ENCODE data around the gene PNPT1. TPM values are rescaled to one million over a fixed set of nuclear protein-coding genes. Genes with fewer than 3 reads are reported as not detected.

PNPT1 gene
- total and polyA plus RNA-seq, 4 experiments from 2014 or later: 21.9 to 29.2 (median 27.4) TPM

DNA sequence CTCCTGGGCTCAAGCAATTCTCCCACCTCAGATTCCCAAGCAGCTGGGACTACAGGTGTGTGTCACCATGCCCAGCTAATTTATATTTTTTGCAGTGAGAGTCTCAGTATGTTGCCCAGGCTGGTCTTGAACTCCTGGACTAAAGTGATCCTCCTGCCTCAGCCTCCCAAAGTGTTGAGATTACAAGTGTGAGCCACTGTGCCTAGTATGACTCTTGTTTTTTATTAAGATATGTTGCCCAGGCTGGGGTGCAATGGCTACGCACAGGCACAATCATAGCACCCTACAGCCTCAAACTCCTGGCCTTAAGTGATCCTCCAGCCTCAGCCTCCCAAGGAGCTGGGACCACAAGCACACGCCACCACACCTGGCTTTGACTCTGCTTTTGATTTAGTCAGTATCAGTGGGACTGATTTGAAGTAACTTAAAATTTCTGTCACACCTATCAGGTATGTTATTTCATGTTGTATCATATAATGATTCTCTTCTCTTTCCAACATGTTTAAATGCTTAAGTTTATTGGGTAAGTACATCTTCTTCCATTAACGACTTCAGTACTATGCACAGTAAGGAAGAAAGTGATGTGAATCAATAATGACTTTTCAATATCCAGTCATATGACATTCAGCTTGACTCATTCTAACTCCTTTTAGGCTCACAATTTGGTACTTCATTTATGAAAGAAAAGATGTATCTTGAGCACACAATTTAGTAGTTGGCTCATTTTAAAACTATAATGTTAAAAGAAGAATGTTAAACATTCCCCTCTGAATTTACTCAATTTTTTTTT is 82.5 kb downstream of the PNPT1 start:
- H3K4me3 Mint-ChIP-seq: no peak overlapping the region
- Histone ChIP-seq H3K27me3 (ENCODE audit: insufficient read depth, low read length) (no peaks in the 10 kb centered on the region), H3K27ac (ENCODE audit: low read depth, low read length) (no peak overlapping the region), H3K36me3 (ENCODE audit: insufficient read depth, low read length) (peaks cover 16% of the 10 kb centered on the region), H3K4me1 (ENCODE audit: insufficient read depth, low read length) (peaks cover 68% of the 10 kb centered on the region), H3K4me3 (ENCODE audit: low read length in 2 of 2) (no peak overlapping the region), H3K9me3 (ENCODE audit: control insufficient read depth in 1 of 2, low read length in 2 of 2) (no peaks in the 10 kb centered on the region)
- no peaks in the 10 kb centered on the region for H3K27me3 Mint-ChIP-seq
- CTCF ChIA-PET (ENCODE audit: partially characterized antibody): interaction anchor here (0.7 kb wide), 1 partner anchor 27 kb away, joined by 3 read pairs; no protein-coding TSS in a partner anchor
- no peak for DNase-seq
- intact Hi-C loops (cut with micrococcal nuclease): no loop called here
- peaks cover 38 to 74% (median 61%) of the 10 kb centered on the region in 4 donors for H3K4me1 Mint-ChIP-seq
- H3K9me3 Mint-ChIP-seq: no peaks in the 10 kb centered on the region
- POLR2A ChIA-PET (ENCODE audit: partially characterized antibody): interaction anchor here (0.6 to 1.1 kb wide), 2 partner anchors 91 to 571 kb away, joined by 4 to 5 read pairs; partner anchors contain the start of gene CFAP36
- H3K27ac Mint-ChIP-seq: peak overlapping the region in 5 of 7 donors; percentile 10 to 75 (median 62)
- H3K36me3 Mint-ChIP-seq: peaks cover 27 to 44% of the 10 kb centered on the region in 2 donors

DNA sequence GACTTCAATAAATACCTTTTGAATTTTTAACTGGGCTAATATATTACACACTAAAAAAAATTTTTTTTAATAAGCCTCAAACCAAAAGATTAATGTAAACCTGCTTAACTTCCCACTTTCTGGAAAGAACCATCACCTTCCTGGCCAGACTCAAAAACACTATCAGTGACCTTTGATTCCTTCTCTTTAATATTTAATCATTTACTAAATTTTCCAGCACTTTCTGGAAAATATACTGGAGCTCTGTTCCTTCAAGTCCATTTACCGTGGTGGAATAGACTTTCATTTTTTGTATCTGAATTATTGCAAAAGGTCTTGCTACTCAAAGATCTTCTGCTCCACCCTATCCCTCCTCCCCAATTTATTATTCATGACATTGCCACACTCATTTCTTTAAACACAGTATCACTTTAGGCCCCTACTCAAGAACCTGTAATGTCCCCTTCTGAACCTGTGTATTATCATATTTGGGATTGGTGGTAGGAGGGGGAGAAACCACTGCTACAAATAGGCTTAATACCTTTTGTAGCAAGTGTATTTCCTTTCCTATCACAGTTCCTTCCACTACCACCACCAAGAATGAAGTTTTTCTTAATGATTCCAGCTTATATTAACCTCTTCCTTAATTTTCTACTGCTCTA is 83.6 kb downstream of the PNPT1 start:
- Histone ChIP-seq H3K36me3 (ENCODE audit: insufficient read depth, low read length) (peaks cover 12% of the 10 kb centered on the region), H3K27ac (ENCODE audit: low read depth, low read length) (no peak overlapping the region), H3K9me3 (ENCODE audit: control insufficient read depth in 1 of 2, low read length in 2 of 2) (no peaks in the 10 kb centered on the region), H3K27me3 (ENCODE audit: insufficient read depth, low read length) (no peaks in the 10 kb centered on the region), H3K4me1 (ENCODE audit: insufficient read depth, low read length) (peaks cover 61% of the 10 kb centered on the region), H3K4me3 (ENCODE audit: low read length in 2 of 2) (no peak overlapping the region)
- CTCF ChIA-PET (ENCODE audit: partially characterized antibody): no interaction called here
- peak overlapping the region in 2 of 8 donors; percentile 58 to 71 for H3K4me3 Mint-ChIP-seq
- no peak for DNase-seq
- no peaks in the 10 kb centered on the region for H3K9me3 Mint-ChIP-seq
- peak overlapping the region in 6 of 7 donors; percentile 30 to 91 (median 54) for H3K27ac Mint-ChIP-seq
- H3K4me1 Mint-ChIP-seq: peaks cover 37 to 70% (median 56%) of the 10 kb centered on the region in 4 donors
- no peaks in the 10 kb centered on the region for H3K27me3 Mint-ChIP-seq
- H3K36me3 Mint-ChIP-seq: peaks cover 27 to 38% of the 10 kb centered on the region in 2 donors
- intact Hi-C loops (cut with micrococcal nuclease): no loop called here
- POLR2A ChIA-PET (ENCODE audit: partially characterized antibody): interaction anchor here (1.1 to 1.7 kb wide), 3 partner anchors 8 to 90 kb away, joined by 3 to 9 read pairs (median 5); partner anchors contain the start of gene CFAP36

DNA sequence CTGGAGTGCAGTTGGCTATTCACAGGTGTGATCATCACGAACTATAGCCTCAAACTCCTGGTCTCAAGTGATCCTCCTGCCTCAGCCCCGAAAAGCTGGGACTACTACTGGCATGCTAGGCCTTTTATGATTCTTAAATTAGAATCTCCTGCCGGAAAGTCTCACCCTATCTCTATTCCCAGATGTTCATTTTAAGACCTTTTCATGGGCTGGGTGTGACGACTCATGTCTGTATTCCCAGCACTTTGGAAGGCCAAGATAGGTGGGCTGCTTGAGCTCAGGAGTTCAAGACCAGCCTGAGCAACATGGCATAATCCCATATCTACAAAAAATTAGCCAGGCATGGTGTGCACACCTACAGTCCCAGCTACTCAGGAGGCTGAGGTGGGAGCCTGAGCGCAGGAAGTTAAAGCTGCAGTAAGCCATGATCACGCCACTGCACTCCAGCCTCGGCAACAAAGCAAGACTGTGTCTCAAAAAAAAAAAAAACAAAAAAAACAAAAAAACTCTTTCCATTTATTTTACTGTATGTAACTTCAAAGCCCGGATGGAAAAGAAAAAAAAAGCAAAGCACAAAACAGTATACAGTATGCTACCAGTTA is 84.3 kb downstream of the PNPT1 start:
- intact Hi-C loops (cut with micrococcal nuclease): no loop called here
- Histone ChIP-seq H3K4me3 (ENCODE audit: low read length in 2 of 2) (no peak overlapping the region), H3K27ac (ENCODE audit: low read depth, low read length) (no peak overlapping the region), H3K9me3 (ENCODE audit: control insufficient read depth in 1 of 2, low read length in 2 of 2) (no peaks in the 10 kb centered on the region), H3K36me3 (ENCODE audit: insufficient read depth, low read length) (peaks cover 8% of the 10 kb centered on the region), H3K4me1 (ENCODE audit: insufficient read depth, low read length) (peaks cover 61% of the 10 kb centered on the region), H3K27me3 (ENCODE audit: insufficient read depth, low read length) (no peaks in the 10 kb centered on the region)
- Mint-ChIP-seq H3K27me3 (no peaks in the 10 kb centered on the region), H3K4me1 (peaks cover 39 to 75% (median 58%) of the 10 kb centered on the region in 4 donors), H3K9me3 (no peaks in the 10 kb centered on the region), H3K36me3 (peaks cover 25 to 37% of the 10 kb centered on the region in 2 donors), H3K27ac (peak overlapping the region in 4 of 7 donors; percentile 8 to 82 (median 30)), H3K4me3 (peak overlapping the region in 2 of 8 donors; percentile 40 to 71)
- ChIA-PET CTCF (ENCODE audit: partially characterized antibody) (no interaction called here), POLR2A (ENCODE audit: partially characterized antibody) (interaction anchor here (0.6 to 1.7 kb wide), 3 partner anchors 9 to 90 kb away, joined by 3 to 9 read pairs (median 4); partner anchors contain the start of gene CFAP36)
- DNase-seq: no peak

DNA sequence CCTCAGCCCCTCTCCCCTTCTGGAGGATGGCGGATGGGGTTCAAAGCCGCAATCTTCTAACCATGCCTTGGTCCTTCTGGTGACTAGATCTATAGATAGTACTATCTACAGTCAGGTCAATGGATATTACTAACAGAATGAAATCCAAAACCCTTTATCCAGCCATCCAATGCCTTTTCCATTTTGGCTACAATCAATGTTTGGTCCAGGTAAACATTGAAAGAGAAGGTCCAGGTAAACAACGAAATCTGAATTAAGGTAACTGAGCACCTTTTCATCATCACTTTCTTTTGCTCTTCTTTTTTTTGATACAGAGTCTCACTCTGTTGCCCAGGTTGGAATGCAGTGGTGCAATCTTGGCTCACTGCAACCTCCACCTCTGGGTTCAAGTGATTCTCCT is 85.9 kb downstream of the PNPT1 start:
- no peaks in the 10 kb centered on the region for H3K9me3 Mint-ChIP-seq
- no peak overlapping the region for H3K4me3 ChIP-seq (ENCODE audit: low read length in 2 of 2)
- peaks cover 59% of the 10 kb centered on the region for H3K4me1 ChIP-seq (ENCODE audit: insufficient read depth, low read length)
- peak overlapping the region in 1 of 8 donors; percentile 34 for H3K4me3 Mint-ChIP-seq
- H3K27ac ChIP-seq (ENCODE audit: low read depth, low read length): no peak overlapping the region
- ChIA-PET CTCF (ENCODE audit: partially characterized antibody) (no interaction called here), POLR2A (ENCODE audit: partially characterized antibody) (no interaction called here)
- H3K27me3 Mint-ChIP-seq: no peaks in the 10 kb centered on the region
- peaks cover 5% of the 10 kb centered on the region for H3K36me3 ChIP-seq (ENCODE audit: insufficient read depth, low read length)
- peak overlapping the region in 1 of 7 donors; percentile 7 for H3K27ac Mint-ChIP-seq
- intact Hi-C loops (cut with micrococcal nuclease): no loop called here
- peaks cover 36 to 74% (median 52%) of the 10 kb centered on the region in 4 donors for H3K4me1 Mint-ChIP-seq
- H3K36me3 Mint-ChIP-seq: peaks cover 15 to 37% of the 10 kb centered on the region in 2 donors
- no peak for DNase-seq
- H3K9me3 ChIP-seq (ENCODE audit: control insufficient read depth in 1 of 2, low read length in 2 of 2): no peaks in the 10 kb centered on the region
- no peaks in the 10 kb centered on the region for H3K27me3 ChIP-seq (ENCODE audit: insufficient read depth, low read length)

DNA sequence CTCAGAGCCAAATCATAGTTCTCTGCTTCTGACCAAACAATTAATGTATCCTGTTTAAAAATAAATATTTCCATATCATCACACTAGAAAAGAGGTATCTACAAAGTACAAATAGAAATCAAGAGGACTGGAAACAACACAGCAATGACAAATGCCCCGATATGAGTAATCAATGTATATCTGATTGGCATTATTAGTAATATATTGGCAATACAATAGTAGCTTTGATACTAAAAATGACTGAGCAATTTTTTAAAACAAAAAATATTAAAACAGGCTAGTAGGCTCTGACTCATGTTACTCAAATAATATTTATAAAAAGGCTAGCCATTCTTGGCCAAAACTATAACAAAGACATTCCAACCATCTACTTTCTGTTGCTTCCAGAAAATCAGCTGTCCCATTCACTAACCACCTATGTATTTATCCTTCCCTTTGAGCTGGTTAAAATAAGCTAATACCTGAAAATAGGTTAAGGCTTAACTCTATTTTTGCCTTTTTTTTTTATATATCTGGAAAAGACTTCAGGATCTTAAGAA is 89.5 kb downstream of the PNPT1 start:
- intact Hi-C loops (cut with micrococcal nuclease): no loop called here
- Histone ChIP-seq H3K36me3 (ENCODE audit: insufficient read depth, low read length) (peaks cover 7% of the 10 kb centered on the region), H3K27me3 (ENCODE audit: insufficient read depth, low read length) (no peaks in the 10 kb centered on the region), H3K27ac (ENCODE audit: low read depth, low read length) (no peak overlapping the region), H3K9me3 (ENCODE audit: control insufficient read depth in 1 of 2, low read length in 2 of 2) (no peaks in the 10 kb centered on the region), H3K4me1 (ENCODE audit: insufficient read depth, low read length) (peaks cover 55% of the 10 kb centered on the region), H3K4me3 (ENCODE audit: low read length in 2 of 2) (no peak overlapping the region)
- Mint-ChIP-seq H3K27me3 (no peaks in the 10 kb centered on the region), H3K27ac (peak overlapping the region in 4 of 7 donors; percentile 20 to 53 (median 44)), H3K4me1 (peaks cover 39 to 77% (median 53%) of the 10 kb centered on the region in 4 donors), H3K9me3 (no peaks in the 10 kb centered on the region), H3K36me3 (peaks cover 16 to 37% of the 10 kb centered on the region in 2 donors), H3K4me3 (peak overlapping the region in 3 of 8 donors; percentile 20 to 54 (median 47))
- ChIA-PET CTCF (ENCODE audit: partially characterized antibody) (no interaction called here), POLR2A (ENCODE audit: partially characterized antibody) (interaction anchor here (1.1 to 1.9 kb wide), 3 partner anchors 13 to 85 kb away, joined by 3 to 6 read pairs (median 6); partner anchors contain the start of gene CFAP36)
- no peak for DNase-seq

DNA sequence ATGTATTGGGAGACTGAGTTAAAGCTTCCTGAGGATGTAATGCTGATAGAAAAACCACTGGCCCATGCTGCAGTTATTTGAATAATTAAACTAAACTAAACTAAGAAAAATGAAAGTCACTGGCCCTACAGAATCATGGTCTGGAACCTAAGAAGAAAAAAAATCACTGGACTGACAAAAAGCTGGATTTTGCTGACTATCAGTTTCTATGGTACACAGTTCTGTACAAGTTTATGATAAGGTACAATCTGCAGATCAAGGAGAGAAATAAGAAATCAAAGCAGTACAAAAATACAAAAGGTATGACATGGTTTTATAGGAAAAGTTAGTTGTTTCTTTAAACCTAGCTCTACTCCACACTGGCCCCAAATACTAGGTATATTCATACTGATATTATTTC is 91.8 kb downstream of the PNPT1 start:
- Mint-ChIP-seq H3K27me3 (no peaks in the 10 kb centered on the region), H3K9me3 (no peaks in the 10 kb centered on the region), H3K36me3 (peaks cover 17 to 47% of the 10 kb centered on the region in 2 donors), H3K4me1 (peaks cover 30 to 55% (median 46%) of the 10 kb centered on the region in 4 donors), H3K4me3 (peak overlapping the region in 2 of 8 donors; percentile 4 to 48), H3K27ac (peak overlapping the region in 6 of 7 donors; percentile 6 to 83 (median 58))
- POLR2A ChIA-PET (ENCODE audit: partially characterized antibody): interaction anchor here (0.9 to 1.5 kb wide), 2 partner anchors 9 to 17 kb away, joined by 3 read pairs; no protein-coding TSS in a partner anchor
- Histone ChIP-seq H3K4me1 (ENCODE audit: insufficient read depth, low read length) (peaks cover 32% of the 10 kb centered on the region), H3K9me3 (ENCODE audit: control insufficient read depth in 1 of 2, low read length in 2 of 2) (no peaks in the 10 kb centered on the region), H3K36me3 (ENCODE audit: insufficient read depth, low read length) (peaks cover 14% of the 10 kb centered on the region), H3K27ac (ENCODE audit: low read depth, low read length) (no peak overlapping the region), H3K27me3 (ENCODE audit: insufficient read depth, low read length) (no peaks in the 10 kb centered on the region), H3K4me3 (ENCODE audit: low read length in 2 of 2) (no peak overlapping the region)
- DNase-seq: no peak
- CTCF ChIA-PET (ENCODE audit: partially characterized antibody): no interaction called here
- intact Hi-C loops (cut with micrococcal nuclease): loop anchor here (2.0 kb wide), 1 partner anchor 15 kb away; the partner anchor contains the start of gene PPP4R3B

Data from CD4-positive, alpha-beta memory T cell (primary cell).